ENCODE measurements around the gene PLEKHA6.
"Not testable (repeated sequence)": the region's sequence is repeated elsewhere in the genome, so short reads cannot be mapped to it uniquely, and the experiment has no call there.

The PLEKHA6 gene

GRCh38 chr1:204241050-204241449 is 118.7 kb downstream of the PLEKHA6 start:
- no peak for TF ChIP-seq CTCF (IDR thresholded peaks at IDR 0.05; ENCODE audit: control insufficient read depth, extremely low read depth, insufficient read depth)
- DNase-seq (ENCODE audit: low read depth) = no peak
- H3K4me3 ChIP-seq (ENCODE audit: low read depth, low read length) = no peak overlapping the region

- no peak for DNase-seq (ENCODE audit: low read depth)
- no peak for TF ChIP-seq CTCF (IDR thresholded peaks at IDR 0.05; ENCODE audit: control insufficient read depth, extremely low read depth, insufficient read depth)
- no peak overlapping the region for H3K4me3 ChIP-seq (ENCODE audit: low read depth, low read length)
Measured at GRCh38 chr1:204240233-204240632, 119.5 kb downstream of the PLEKHA6 start.

- not testable (repeated sequence) for DNase-seq (ENCODE audit: low read depth)
Measured at GRCh38 chr1:204239401-204239800, 120.3 kb downstream of the PLEKHA6 start.

GRCh38 chr1:204238520-204238919 is 121.2 kb downstream of the PLEKHA6 start:
- DNase-seq (ENCODE audit: low read depth); H3K4me3 ChIP-seq (ENCODE audit: low read depth, low read length): not testable (repeated sequence)

More at GRCh38 chr1:204239401-204239800, 120.3 kb downstream of the PLEKHA6 start:
- not testable (repeated sequence) for H3K4me3 ChIP-seq (ENCODE audit: low read depth, low read length)

GRCh38 chr1:204237515-204237914 is 122.2 kb downstream of the PLEKHA6 start:
- DNase-seq (ENCODE audit: low read depth) = not testable (repeated sequence)

GRCh38 chr1:204232526-204232925 is 127.2 kb downstream of the PLEKHA6 start:
- DNase-seq (ENCODE audit: low read depth) = no peak
- TF ChIP-seq CTCF (IDR thresholded peaks at IDR 0.05; ENCODE audit: control insufficient read depth, extremely low read depth, insufficient read depth) = no peak
- no peak overlapping the region for H3K4me3 ChIP-seq (ENCODE audit: low read depth, low read length)

More at GRCh38 chr1:204237515-204237914, 122.2 kb downstream of the PLEKHA6 start:
- not testable (repeated sequence) for H3K4me3 ChIP-seq (ENCODE audit: low read depth, low read length)

GRCh38 chr1:204230211-204230610 is 129.5 kb downstream of the PLEKHA6 start:
- TF ChIP-seq CTCF (IDR thresholded peaks at IDR 0.05; ENCODE audit: control insufficient read depth, extremely low read depth, insufficient read depth) = no peak
- no peak for DNase-seq (ENCODE audit: low read depth)
- no peak overlapping the region for H3K4me3 ChIP-seq (ENCODE audit: low read depth, low read length)

GRCh38 chr1:204228896-204229295 is 130.8 kb downstream of the PLEKHA6 start:
- no peak for DNase-seq (ENCODE audit: low read depth)
- no peak overlapping the region for H3K4me3 ChIP-seq (ENCODE audit: low read depth, low read length)
- TF ChIP-seq CTCF (IDR thresholded peaks at IDR 0.05; ENCODE audit: control insufficient read depth, extremely low read depth, insufficient read depth) = no peak

All from LNCaP clone FGC (cell line).